H1 (cell line): ENCODE data around the gene MT1G. TPM values are rescaled to one million over a fixed set of nuclear protein-coding genes. Genes with fewer than 3 reads are reported as not detected.

Source experiments
- CTCF ChIA-PET: fragments of 300-600 bp; sonication (Branson Sonifier 250); formaldehyde crosslinking; loops from one replicate; lab custom pipeline; 2021; ENCODE audit not compliant: partially characterized antibody; lab: Charles Lee
- POLR2A ChIA-PET: fragments of 300-600 bp; sonication (Branson Sonifier 250); formaldehyde crosslinking; loops from one replicate; lab custom pipeline; 2021; ENCODE audit warnings: inconsistent platforms; ENCODE audit not compliant: partially characterized antibody; lab: Charles Lee
- DNase-seq, 2 experiments: peaks; one replicate each; pipeline versions ENCODE4 v3.0.0 to v3.0.0-alpha.2; 2010 to 2022; ENCODE audit warnings: low spot score in 2 of 2, low read depth in 1 of 2, mixed read lengths in 1 of 2
- FAIRE-seq: peaks from 2 replicates; lab custom pipeline; 2011; peaks lifted over from hg19 to GRCh38; lab: Jason Lieb, UNC
- H2AFZ ChIP-seq: 2 replicates; pipeline ENCODE4 v1.8.1; 2012; ENCODE audit warnings: low read length, inconsistent platforms
- H2AK5ac ChIP-seq: 2 replicates; pipeline ENCODE4 v1.6.1; 2013; ENCODE audit warnings: low read depth, low read length
- H2BK120ac ChIP-seq: replicated peaks from 2 replicates; pipeline ENCODE3; 2013; ENCODE audit warnings: low read depth, low read length, inconsistent platforms
- H2BK12ac ChIP-seq: 2 replicates; pipeline ENCODE4 v1.6.1; 2013; ENCODE audit warnings: low read depth, low read length
- H2BK15ac ChIP-seq: 2 replicates; pipeline ENCODE4 v1.6.1; 2013; ENCODE audit warnings: low read length
- H2BK20ac ChIP-seq: 2 replicates; pipeline ENCODE4 v1.6.1; 2013; ENCODE audit warnings: low read length
- H2BK5ac ChIP-seq: 2 replicates; pipeline ENCODE4 v1.6.1; 2013; ENCODE audit warnings: low read depth, low read length
- H3K14ac ChIP-seq: 2 replicates; pipeline ENCODE4 v1.6.1; 2013; ENCODE audit warnings: inconsistent platforms; ENCODE audit not compliant: insufficient read length
- H3K18ac ChIP-seq: 2 replicates; pipeline ENCODE4 v1.6.1; 2013; ENCODE audit warnings: low read length; ENCODE audit errors: extremely low read depth
- H3K23ac ChIP-seq: 2 replicates; pipeline ENCODE4 v1.6.1; 2013; ENCODE audit warnings: inconsistent platforms; ENCODE audit not compliant: insufficient read length
- H3K23me2 ChIP-seq: 2 replicates; pipeline ENCODE4 v1.6.1; 2013; ENCODE audit warnings: low read depth, low read length
- H3K27ac ChIP-seq: 2 replicates; pipeline ENCODE4 v1.6.1; 2011; ENCODE audit warnings: low read depth, low read length, inconsistent platforms
- H3K27me3 ChIP-seq, 4 experiments: replicated peaks in 1 of 4; 1 replicate in 1 of 4; 2 replicates in 3 of 4; pipeline versions ENCODE4 v1.6.1 to v1.8.1; 2011 to 2013; ENCODE audit warnings: low read length in 3 of 4, mild to moderate bottlenecking in 3 of 4, inconsistent platforms in 2 of 4, mixed read lengths in 2 of 4, moderate library complexity in 1 of 4; ENCODE audit not compliant: control insufficient read depth in 3 of 4, insufficient read depth in 3 of 4; ENCODE audit errors: extremely low read depth in 1 of 4
- H3K36me3 ChIP-seq, 4 experiments: 2 replicates each; pipeline versions ENCODE4 v1.6.1 to v1.8.1; 2011 to 2013; ENCODE audit warnings: mild to moderate bottlenecking in 4 of 4, low read length in 3 of 4, moderate library complexity in 2 of 4, control low read depth in 1 of 4, inconsistent platforms in 1 of 4; ENCODE audit not compliant: insufficient read depth in 4 of 4, control insufficient read depth in 2 of 4
- H3K4ac ChIP-seq: replicated peaks from 2 replicates; pipeline ENCODE3; 2013; ENCODE audit warnings: low read length, low read depth, mixed read lengths, inconsistent platforms; ENCODE audit not compliant: insufficient read length
- H3K4me1 ChIP-seq, 4 experiments: replicated peaks in 1 of 4; 1 replicate in 1 of 4; 2 replicates in 3 of 4; pipeline versions ENCODE4 v1.6.1 to v1.8.1; 2011 to 2013; ENCODE audit warnings: low read length in 3 of 4, inconsistent platforms in 2 of 4, mixed read lengths in 1 of 4; ENCODE audit not compliant: insufficient read depth in 4 of 4, control insufficient read depth in 3 of 4
- H3K4me2 ChIP-seq, 2 experiments: 2 replicates each; pipeline versions ENCODE4 v1.6.1 to v1.8.1; 2011 to 2013; ENCODE audit warnings: low read depth in 2 of 2, low read length in 2 of 2, control low read depth in 1 of 2, inconsistent platforms in 1 of 2, mild to moderate bottlenecking in 1 of 2; ENCODE audit not compliant: insufficient read depth in 1 of 2
- H3K4me3 ChIP-seq, 4 experiments: fragments of 200-600, 300-600 bp in 1 of 4; sonication (generic), shearing (Covaris generic), sonication (Bioruptor Twin) in 1 of 4; 2 replicates each; pipeline versions ENCODE4 v1.5.1 to v1.8.1; 2011 to 2016; ENCODE audit warnings: low read length in 4 of 4, low read depth in 3 of 4, control low read depth in 2 of 4, inconsistent platforms in 2 of 4, mild to moderate bottlenecking in 2 of 4, mixed read lengths in 1 of 4, moderate library complexity in 1 of 4; ENCODE audit not compliant: insufficient read depth in 2 of 4; ENCODE audit errors: extremely low read depth in 1 of 4
- H3K56ac ChIP-seq: replicated peaks from 2 replicates; pipeline ENCODE3; 2013; ENCODE audit warnings: low read depth, mild to moderate bottlenecking, mixed read lengths, low read length, inconsistent platforms; ENCODE audit not compliant: insufficient read length
- H3K79me1 ChIP-seq: 2 replicates; pipeline ENCODE4 v1.6.1; 2013; ENCODE audit warnings: low read depth, low read length, control low read depth
- H3K79me2 ChIP-seq, 2 experiments: 2 replicates each; pipeline versions ENCODE4 v1.6.1 to v1.8.1; 2012 to 2013; ENCODE audit warnings: low read length in 2 of 2, mild to moderate bottlenecking in 2 of 2, inconsistent platforms in 1 of 2; ENCODE audit not compliant: insufficient read depth in 2 of 2, control insufficient read depth in 1 of 2
- H3K9ac ChIP-seq, 4 experiments: replicated peaks in 1 of 4; 1 replicate in 1 of 4; 2 replicates in 3 of 4; pipeline versions ENCODE4 v1.6.1 to v1.8.1; 2011 to 2013; ENCODE audit warnings: low read depth in 3 of 4, low read length in 3 of 4, control low read depth in 2 of 4, mild to moderate bottlenecking in 2 of 4, moderate library complexity in 2 of 4, inconsistent platforms in 1 of 4; ENCODE audit errors: extremely low read depth in 1 of 4
- H3K9me3 ChIP-seq, 2 experiments: 2 replicates each; pipeline versions ENCODE4 v1.6.1 to v1.8.1; 2012 to 2013; ENCODE audit warnings: mild to moderate bottlenecking in 2 of 2, moderate library complexity in 2 of 2, control low read depth in 1 of 2, inconsistent platforms in 1 of 2, low read depth in 1 of 2, low read length in 1 of 2, mixed read lengths in 1 of 2; ENCODE audit not compliant: insufficient read depth in 2 of 2
- H4K20me1 ChIP-seq, 2 experiments: replicated peaks in 1 of 2; 2 replicates each; pipeline versions ENCODE3 to v1.8.1; 2011 to 2013; ENCODE audit warnings: inconsistent platforms in 2 of 2, low read length in 2 of 2, mild to moderate bottlenecking in 1 of 2; ENCODE audit not compliant: insufficient read depth in 2 of 2, control insufficient read depth in 1 of 2
- H4K5ac ChIP-seq: 2 replicates; pipeline ENCODE4 v1.6.1; 2013; ENCODE audit warnings: low read length, low read depth, mixed read lengths, inconsistent platforms; ENCODE audit not compliant: insufficient read length
- H4K8ac ChIP-seq: 2 replicates; pipeline ENCODE4 v1.8.0; 2013; ENCODE audit warnings: mild to moderate bottlenecking, moderate library complexity, low read length, inconsistent platforms; ENCODE audit not compliant: insufficient read depth; ENCODE audit errors: extremely low read depth
- H4K91ac ChIP-seq: replicated peaks from 2 replicates; pipeline ENCODE3; 2013; ENCODE audit warnings: low read length, mixed read lengths, inconsistent platforms; ENCODE audit not compliant: insufficient read length
- ATF3 ChIP-seq: IDR thresholded peaks from 2 replicates; pipeline ENCODE4 v1.6.1; 2011; ENCODE audit warnings: low read depth, mild to moderate bottlenecking, low read length; ENCODE audit not compliant: insufficient read depth
- CTBP2 ChIP-seq: IDR thresholded peaks from 2 replicates; pipeline ENCODE4 v1.7.0; 2011; ENCODE audit warnings: borderline replicate concordance, mild to moderate bottlenecking, moderate library complexity, mixed read lengths, low read length; ENCODE audit not compliant: insufficient read depth, insufficient read length
- WGBS, 2 experiments: shearing (Covaris generic) in 1 of 2; methylation state at CpG; one replicate each; pipeline versions ENCODE4 v1.1.6 to v1.1.7; 2013 to 2015; ENCODE audit warnings: low lambda C conversion rate in 2 of 2, mixed read lengths in 2 of 2, inconsistent platforms in 1 of 2, low coverage in 1 of 2, missing lambda C conversion rate in 1 of 2; ENCODE audit not compliant: insufficient replicate concordance in 2 of 2, insufficient coverage in 1 of 2, insufficient read length in 1 of 2; ENCODE audit errors: extremely low coverage in 1 of 2, missing lambda C conversion rate in 1 of 2; 5-methylcytosine and 5-hydroxymethylcytosine counted together
- polyA plus RNA-seq, 7 experiments: library from polyadenylated mRNA; depleted of rRNA in 3 of 7; stranded (reverse) in 5 of 7; unstranded in 2 of 7; fragments of >200 nt in 5 of 7; fragments of 200-250 nt in 2 of 7; gene quantifications; 1 replicate in 5 of 7; 2 replicates in 1 of 7; 4 replicates in 1 of 7; pipeline versions ENCODE4 v1.2.1 to v1.2.3, GENCODE V29; 2011 to 2013; ENCODE audit warnings: missing spikeins in 2 of 7, mixed read lengths in 2 of 7
- total RNA-seq: library from RNA; stranded (reverse); fragmentation: NEBNext Ultra II Directional; extraction: Animal tissue kit (Norgen Biotek cat#: 25700); gene quantifications from 2 replicates; pipeline ENCODE4 v1.2.1, GENCODE V29; 2021

MT1G gene
- total and polyA plus RNA-seq, 2 of the 8 experiments (the other 6 are each of a cell fraction or from before 2014, with no cell fraction given): 17.7 to 515 TPM

GRCh38 chr16:56643833-56644232 is 24.0 kb downstream of the MT1G start:
- POLR2A ChIA-PET: interaction anchor here (0.8 to 6.3 kb wide), 6 partner anchors 10 to 54 kb away, joined by 3 to 30 read pairs (median 10); partner anchors contain the start of genes MT1E, MT1F and MT1G
- Histone ChIP-seq H4K91ac (no peak overlapping the region), H3K4me1 (peaks cover 0 to 18% (median 7%) of the 10 kb centered on the region in 4 experiments; a peak in 6 of 7 replicates), H2AK5ac (no peak overlapping the region), H4K5ac (no peak overlapping the region), H2BK12ac (no peak overlapping the region), H3K4me3 (peak overlapping the region; percentile 18 to 51 (median 34); a peak in 5 of 8 replicates), H2BK120ac (no peak overlapping the region), H3K79me1 (no peaks in the 10 kb centered on the region), H2AFZ (no peak overlapping the region), H3K9me3 (no peaks in the 10 kb centered on the region), H3K18ac (no peak overlapping the region), H3K14ac (no peak overlapping the region), H3K23ac (no peak overlapping the region), H3K79me2 (no peaks in the 10 kb centered on the region), H3K9ac (no peak overlapping the region), H3K27ac (no peak overlapping the region), H2BK5ac (no peak overlapping the region), H4K20me1 (peaks cover 4 to 20% of the 10 kb centered on the region in 2 experiments), H3K4ac (no peak overlapping the region), H2BK20ac (no peak overlapping the region), H3K36me3 (no peaks in the 10 kb centered on the region), H2BK15ac (no peak overlapping the region; the same call in 1 of the 2 replicates), H3K4me2 (peak overlapping the region; percentile 23 to 69), H3K27me3 (peaks cover 82 to 100% (median 99%) of the 10 kb centered on the region in 4 experiments), H3K23me2 (peaks cover 4% of the 10 kb centered on the region; the same call in 1 of the 2 replicates), H4K8ac (no peak overlapping the region), H3K56ac (no peak overlapping the region)
- FAIRE-seq (no peak), DNase-seq (no peak)
- WGBS, 2 experiments: 45% methylated on average over 5 of the region's 5 CpGs; no CpG with 5 or more reads in 1 of the 2 experiments
- CTCF ChIA-PET: interaction anchor here (0.8 to 4.1 kb wide), 12 partner anchors 11 to 226 kb away, joined by 3 to 29 read pairs (median 6); partner anchors contain the start of genes MT1B and MT1E
- TF ChIP-seq CTBP2: no peak
- no peak for TF ChIP-seq ATF3
